Progenitor cell of endocrine pancreas (in vitro differentiated cells): ENCODE measurements around the gene TDP2. TPM values are rescaled to one million over a fixed set of nuclear protein-coding genes. Genes with fewer than 3 reads are reported as not detected.

Experiments used
- DNase-seq: peaks from one replicate; pipeline ENCODE4 v3.0.0; 2021; ENCODE audit warnings: low spot score; ENCODE audit not compliant: unreplicated experiment
- H3K27ac Mint-ChIP-seq: 2 replicates; pipeline ENCODE4 v1.8.0; 2021; ENCODE audit warnings: mild to moderate bottlenecking, moderate library complexity, mixed read lengths
- H3K27me3 Mint-ChIP-seq: 2 replicates; pipeline ENCODE4 v1.8.0; 2021; ENCODE audit warnings: mixed read lengths
- H3K36me3 Mint-ChIP-seq: 2 replicates; pipeline ENCODE4 v1.8.0; 2022; ENCODE audit warnings: mixed read lengths; ENCODE audit not compliant: insufficient read depth
- H3K4me1 Mint-ChIP-seq: 2 replicates; pipeline ENCODE4 v1.8.0; 2021; ENCODE audit warnings: low read depth, mixed read lengths
- H3K4me3 Mint-ChIP-seq: 2 replicates; pipeline ENCODE4 v1.8.0; 2021; ENCODE audit warnings: low read depth, mild to moderate bottlenecking, moderate library complexity, mixed read lengths
- H3K9me3 Mint-ChIP-seq: 2 replicates; pipeline ENCODE4 v1.8.0; 2021; ENCODE audit warnings: low read depth, mixed read lengths
- total RNA-seq: library from RNA; stranded (reverse); gene quantifications from 2 replicates; pipeline ENCODE4 v1.2.1, GENCODE V29; 2021
- TF ChIP-seq, protein P1 (sequence below): fragments of 200-600 bp; sonication (generic); IDR thresholded peaks from one replicate; pipeline ENCODE4 v1.5.0; 2021; ENCODE audit warnings: antibody characterized with exemption, mild to moderate bottlenecking; ENCODE audit not compliant: unreplicated experiment

The TDP2 gene
- total RNA-seq, 1 donor from 2014 or later = 65.6 TPM

DNA sequence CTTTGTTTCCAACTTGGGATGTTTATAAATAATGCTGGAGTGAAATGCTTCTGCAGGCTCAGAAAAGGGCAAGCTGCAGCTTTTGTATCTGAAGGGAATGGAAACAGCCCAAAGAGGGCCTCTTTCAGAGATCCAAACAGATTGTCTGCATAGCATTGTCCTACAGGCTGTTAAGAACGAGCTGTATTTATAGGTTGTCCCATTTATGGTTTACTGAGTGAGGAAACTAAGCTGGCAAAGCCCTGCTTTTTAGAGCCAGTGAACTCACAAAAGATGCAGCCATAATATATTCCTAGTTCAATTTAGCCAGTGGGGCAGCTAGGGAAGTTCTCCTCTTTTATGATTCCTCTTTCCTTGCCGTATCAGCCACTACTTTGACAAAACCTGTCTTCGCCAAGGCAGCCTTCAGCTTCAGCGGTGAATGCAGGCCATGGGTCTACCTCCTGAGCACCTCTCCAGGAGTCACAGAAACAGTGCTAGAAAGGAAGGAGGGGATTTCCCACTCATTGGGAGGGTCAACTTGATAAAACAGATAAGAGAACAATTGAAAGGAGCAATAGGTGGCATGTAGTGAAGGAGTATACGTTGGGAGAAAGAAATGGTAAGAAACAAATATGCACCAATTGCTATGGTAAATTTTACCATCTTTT lies 35.7 kb downstream of the TDP2 start:
- H3K27ac Mint-ChIP-seq = no peak overlapping the region
- H3K4me3 Mint-ChIP-seq = no peak overlapping the region
- peaks cover 23% of the 10 kb centered on the region for H3K4me1 Mint-ChIP-seq
- H3K36me3 Mint-ChIP-seq = peaks cover 1% of the 10 kb centered on the region
- DNase-seq = no peak
- TF ChIP-seq, protein P1, sequence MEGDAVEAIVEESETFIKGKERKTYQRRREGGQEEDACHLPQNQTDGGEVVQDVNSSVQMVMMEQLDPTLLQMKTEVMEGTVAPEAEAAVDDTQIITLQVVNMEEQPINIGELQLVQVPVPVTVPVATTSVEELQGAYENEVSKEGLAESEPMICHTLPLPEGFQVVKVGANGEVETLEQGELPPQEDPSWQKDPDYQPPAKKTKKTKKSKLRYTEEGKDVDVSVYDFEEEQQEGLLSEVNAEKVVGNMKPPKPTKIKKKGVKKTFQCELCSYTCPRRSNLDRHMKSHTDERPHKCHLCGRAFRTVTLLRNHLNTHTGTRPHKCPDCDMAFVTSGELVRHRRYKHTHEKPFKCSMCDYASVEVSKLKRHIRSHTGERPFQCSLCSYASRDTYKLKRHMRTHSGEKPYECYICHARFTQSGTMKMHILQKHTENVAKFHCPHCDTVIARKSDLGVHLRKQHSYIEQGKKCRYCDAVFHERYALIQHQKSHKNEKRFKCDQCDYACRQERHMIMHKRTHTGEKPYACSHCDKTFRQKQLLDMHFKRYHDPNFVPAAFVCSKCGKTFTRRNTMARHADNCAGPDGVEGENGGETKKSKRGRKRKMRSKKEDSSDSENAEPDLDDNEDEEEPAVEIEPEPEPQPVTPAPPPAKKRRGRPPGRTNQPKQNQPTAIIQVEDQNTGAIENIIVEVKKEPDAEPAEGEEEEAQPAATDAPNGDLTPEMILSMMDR = no peak
- no peaks in the 10 kb centered on the region for H3K9me3 Mint-ChIP-seq
- H3K27me3 Mint-ChIP-seq = no peaks in the 10 kb centered on the region

DNA sequence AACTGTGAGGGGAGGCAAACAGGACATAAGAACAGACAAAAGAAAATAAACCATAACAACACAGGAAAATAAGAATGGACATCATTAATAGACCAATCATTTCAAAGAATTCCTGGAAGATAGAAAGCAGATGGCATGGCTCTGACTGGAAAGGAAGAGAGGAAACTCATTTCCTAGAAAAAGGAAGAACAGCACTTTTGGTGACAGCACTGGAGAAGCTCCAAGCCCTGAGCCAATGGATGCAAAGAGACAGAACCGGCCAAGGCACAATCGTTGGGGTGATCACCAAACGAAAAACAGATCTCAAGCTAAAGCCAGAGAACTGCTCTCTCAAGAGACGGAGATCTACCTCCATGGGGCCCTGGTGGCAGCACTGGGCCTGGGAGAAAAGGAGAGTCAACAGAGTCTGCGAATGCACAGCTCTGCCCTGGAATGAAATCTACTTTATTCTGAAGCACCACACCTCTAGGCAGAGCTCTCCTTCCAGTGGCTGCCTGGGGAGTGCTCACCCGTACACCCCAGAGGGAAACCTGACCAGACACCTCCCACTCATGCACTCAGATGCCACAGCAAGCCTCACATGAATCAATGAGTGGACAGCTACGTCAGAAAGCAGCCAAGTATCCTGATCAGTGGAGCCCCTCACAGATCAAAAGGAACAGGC lies 44.9 kb downstream of the TDP2 start:
- TF ChIP-seq, protein P1 = no peak
- no peak overlapping the region for H3K27ac Mint-ChIP-seq
- no peak overlapping the region for H3K4me3 Mint-ChIP-seq
- no peaks in the 10 kb centered on the region for H3K36me3 Mint-ChIP-seq
- no peaks in the 10 kb centered on the region for H3K27me3 Mint-ChIP-seq
- DNase-seq = no peak
- H3K9me3 Mint-ChIP-seq = no peaks in the 10 kb centered on the region
- H3K4me1 Mint-ChIP-seq = no peaks in the 10 kb centered on the region

DNA sequence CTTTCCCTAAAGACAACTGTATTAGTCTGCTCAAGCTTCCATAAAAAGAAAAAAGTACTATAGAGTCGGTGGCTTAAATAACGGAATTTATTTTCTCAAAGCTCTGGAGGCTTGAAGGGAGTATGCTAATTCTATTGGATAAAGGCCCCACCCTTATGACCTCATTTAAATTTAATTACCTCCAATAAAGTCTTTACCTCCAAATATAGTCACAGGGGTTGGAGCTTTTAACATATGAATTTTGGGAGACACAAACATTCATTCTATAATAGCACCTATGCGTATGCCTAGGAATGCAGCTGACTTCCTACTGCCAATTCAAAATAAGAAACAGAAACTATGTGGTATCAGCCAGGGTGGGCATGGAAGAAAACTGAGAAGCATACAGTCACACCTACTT lies 46.1 kb downstream of the TDP2 start:
- no peaks in the 10 kb centered on the region for H3K4me1 Mint-ChIP-seq
- TF ChIP-seq, protein P1 = no peak
- no peak for DNase-seq
- H3K27ac Mint-ChIP-seq = no peak overlapping the region
- no peaks in the 10 kb centered on the region for H3K27me3 Mint-ChIP-seq
- H3K36me3 Mint-ChIP-seq = no peaks in the 10 kb centered on the region
- H3K9me3 Mint-ChIP-seq = no peaks in the 10 kb centered on the region
- no peak overlapping the region for H3K4me3 Mint-ChIP-seq

DNA sequence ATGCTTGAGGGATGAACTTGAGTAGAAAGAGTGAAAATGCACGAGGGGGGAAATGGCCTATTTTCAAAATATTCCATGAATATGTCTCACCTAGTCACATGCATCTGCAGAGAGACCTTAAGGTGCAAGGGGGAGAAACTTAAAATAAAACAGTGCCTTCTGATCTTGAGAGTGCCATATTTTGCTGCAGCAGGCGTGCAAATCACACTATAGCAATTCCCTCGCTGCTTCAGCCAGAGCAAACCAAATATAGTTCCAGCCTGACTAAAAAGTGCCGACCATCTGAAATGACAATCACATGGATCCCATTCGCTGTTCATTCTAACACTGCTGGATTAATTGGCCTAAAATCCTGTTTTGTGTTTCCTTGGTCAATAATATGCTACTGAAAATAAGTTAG lies 47.0 kb downstream of the TDP2 start:
- no peak overlapping the region for H3K4me3 Mint-ChIP-seq
- H3K27me3 Mint-ChIP-seq = no peaks in the 10 kb centered on the region
- H3K27ac Mint-ChIP-seq = no peak overlapping the region
- H3K4me1 Mint-ChIP-seq = no peaks in the 10 kb centered on the region
- no peak for DNase-seq
- H3K9me3 Mint-ChIP-seq = no peaks in the 10 kb centered on the region
- no peaks in the 10 kb centered on the region for H3K36me3 Mint-ChIP-seq
- TF ChIP-seq, protein P1 = no peak

DNA sequence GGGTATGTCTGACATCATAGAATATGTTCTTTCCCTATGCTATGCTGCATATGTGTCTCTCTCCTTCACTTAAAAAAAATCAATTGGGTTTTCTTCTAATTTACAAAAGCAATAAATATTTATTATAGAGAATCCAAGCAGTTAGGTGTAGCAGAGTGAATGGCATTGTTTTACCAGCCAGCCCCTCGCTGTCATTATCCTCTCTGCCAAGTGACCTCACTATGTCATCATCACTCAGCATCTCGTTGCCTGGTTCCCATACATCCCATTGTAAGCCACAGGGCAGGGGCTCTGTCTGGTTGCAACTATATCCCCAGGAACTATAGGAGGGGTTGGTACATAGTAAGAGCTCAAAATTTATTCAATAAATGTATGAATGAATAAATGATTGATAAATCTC lies 52.1 kb downstream of the TDP2 start:
- H3K9me3 Mint-ChIP-seq = no peaks in the 10 kb centered on the region
- no peak for DNase-seq
- H3K36me3 Mint-ChIP-seq = no peaks in the 10 kb centered on the region
- no peak overlapping the region for H3K27ac Mint-ChIP-seq
- TF ChIP-seq, protein P1 = no peak
- no peaks in the 10 kb centered on the region for H3K27me3 Mint-ChIP-seq
- H3K4me1 Mint-ChIP-seq = no peaks in the 10 kb centered on the region
- H3K4me3 Mint-ChIP-seq = no peak overlapping the region
